ENCODE measurements around the gene PRKCA.

DNA sequence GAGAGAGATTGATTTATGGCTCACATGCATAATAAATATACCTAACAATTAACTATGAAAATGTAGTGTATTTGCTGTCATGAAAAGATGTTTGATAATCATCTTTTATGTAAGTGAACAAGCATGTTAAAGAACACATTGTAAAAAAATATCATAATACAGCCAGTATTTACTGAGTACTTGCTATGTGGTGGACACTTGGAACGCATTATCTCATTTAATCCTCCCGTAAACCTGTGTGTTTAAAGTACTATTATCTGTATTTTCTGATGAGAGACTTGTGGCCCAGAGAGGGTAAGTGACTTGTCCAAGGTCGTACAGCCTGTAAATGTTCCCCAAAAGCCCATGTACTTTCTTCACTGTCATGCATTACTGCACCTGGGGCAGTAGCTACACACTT, 70.7 kb downstream of the PRKCA start:
- TF ChIP-seq, protein P1, sequence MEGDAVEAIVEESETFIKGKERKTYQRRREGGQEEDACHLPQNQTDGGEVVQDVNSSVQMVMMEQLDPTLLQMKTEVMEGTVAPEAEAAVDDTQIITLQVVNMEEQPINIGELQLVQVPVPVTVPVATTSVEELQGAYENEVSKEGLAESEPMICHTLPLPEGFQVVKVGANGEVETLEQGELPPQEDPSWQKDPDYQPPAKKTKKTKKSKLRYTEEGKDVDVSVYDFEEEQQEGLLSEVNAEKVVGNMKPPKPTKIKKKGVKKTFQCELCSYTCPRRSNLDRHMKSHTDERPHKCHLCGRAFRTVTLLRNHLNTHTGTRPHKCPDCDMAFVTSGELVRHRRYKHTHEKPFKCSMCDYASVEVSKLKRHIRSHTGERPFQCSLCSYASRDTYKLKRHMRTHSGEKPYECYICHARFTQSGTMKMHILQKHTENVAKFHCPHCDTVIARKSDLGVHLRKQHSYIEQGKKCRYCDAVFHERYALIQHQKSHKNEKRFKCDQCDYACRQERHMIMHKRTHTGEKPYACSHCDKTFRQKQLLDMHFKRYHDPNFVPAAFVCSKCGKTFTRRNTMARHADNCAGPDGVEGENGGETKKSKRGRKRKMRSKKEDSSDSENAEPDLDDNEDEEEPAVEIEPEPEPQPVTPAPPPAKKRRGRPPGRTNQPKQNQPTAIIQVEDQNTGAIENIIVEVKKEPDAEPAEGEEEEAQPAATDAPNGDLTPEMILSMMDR (IDR thresholded peaks at IDR 0.05), result no peak
- TF ChIP-seq POLR2A (IDR thresholded peaks at IDR 0.05) (no peak), POLR2AphosphoS5 (IDR thresholded peaks at IDR 0.05; ENCODE audit: insufficient read depth in 1 of 2, low read depth in 1 of 2) (no peak)

All from vagina (tissue), 2 donors.